Naive thymus-derived CD4-positive, alpha-beta T cell (primary cell): ENCODE data around the gene MAGEB4. TPM values are rescaled to one million over a fixed set of nuclear protein-coding genes. Genes with fewer than 3 reads are reported as not detected.

ENCODE experiments used
- ATAC-seq: fragments of 150-1000 bp; cut with Tn5 transposase; 2 replicates; pipeline ENCODE4 v1.10.0; 2021; ENCODE audit warnings: mild to moderate bottlenecking, moderate library complexity
- CTCF ChIA-PET: fragments of 350-600 bp; sonication (Branson Sonifier 250); formaldehyde crosslinking; loops from one replicate; lab custom pipeline; 2021; ENCODE audit warnings: antibody characterized with exemption; lab: Charles Lee
- POLR2A ChIA-PET: fragments of 350-600 bp; sonication (Branson Sonifier 250); formaldehyde crosslinking; loops from one replicate; lab custom pipeline; 2021; ENCODE audit warnings: antibody characterized with exemption, inconsistent platforms; lab: Charles Lee
- DNase-seq, 9 donors: peaks; one replicate each; pipeline versions ENCODE4 v3.0.0 to v3.0.0-alpha.2; 2020 to 2022; ENCODE audit warnings: mixed read lengths in 1 of 9
- H3K27ac ChIP-seq: one replicate; pipeline ENCODE4 v1.7.0; 2013; ENCODE audit warnings: mild to moderate bottlenecking, low read depth, low read length, moderate library complexity
- H3K27me3 ChIP-seq, 2 donors: one replicate each; pipeline ENCODE4 v1.7.0; 2013; ENCODE audit warnings: low read length in 2 of 2, mild to moderate bottlenecking in 2 of 2, moderate library complexity in 2 of 2; ENCODE audit not compliant: control insufficient read depth in 2 of 2, insufficient read depth in 2 of 2
- H3K36me3 ChIP-seq, 3 experiments: 1 replicate in 2 of 3; 2 replicates in 1 of 3; pipeline ENCODE4 v1.7.0; 2013; ENCODE audit warnings: low read length in 3 of 3, mild to moderate bottlenecking in 3 of 3, moderate library complexity in 1 of 3; ENCODE audit not compliant: insufficient read depth in 3 of 3, control insufficient read depth in 2 of 3
- H3K4me1 ChIP-seq, 2 donors: one replicate each; pipeline ENCODE4 v1.7.0; 2013; ENCODE audit warnings: low read length in 2 of 2, mild to moderate bottlenecking in 2 of 2, moderate library complexity in 1 of 2; ENCODE audit not compliant: control insufficient read depth in 2 of 2, insufficient read depth in 2 of 2
- H3K4me3 ChIP-seq: 2 replicates; pipeline ENCODE4 v1.7.0; 2013; ENCODE audit warnings: mild to moderate bottlenecking, low read length
- H3K9me3 ChIP-seq, 3 experiments: 1 replicate in 2 of 3; 2 replicates in 1 of 3; pipeline ENCODE4 v1.7.0; 2013; ENCODE audit warnings: low read length in 3 of 3; ENCODE audit not compliant: control insufficient read depth in 2 of 3
- H3K27ac Mint-ChIP-seq, 9 donors: one replicate each; pipeline ENCODE4 v1.8.0; 2020 to 2022; ENCODE audit warnings: mixed read lengths in 9 of 9, mild to moderate bottlenecking in 8 of 9, moderate library complexity in 5 of 9, inconsistent platforms in 2 of 9
- H3K27me3 Mint-ChIP-seq, 5 donors: one replicate each; pipeline ENCODE4 v1.8.0; 2021 to 2022; ENCODE audit warnings: mixed read lengths in 5 of 5, mild to moderate bottlenecking in 1 of 5
- H3K36me3 Mint-ChIP-seq, 5 donors: one replicate each; pipeline ENCODE4 v1.8.0; 2020 to 2022; ENCODE audit warnings: mixed read lengths in 5 of 5, mild to moderate bottlenecking in 3 of 5, inconsistent platforms in 1 of 5
- H3K4me1 Mint-ChIP-seq, 7 donors: one replicate each; pipeline ENCODE4 v1.8.0; 2020 to 2022; ENCODE audit warnings: mixed read lengths in 7 of 7, mild to moderate bottlenecking in 3 of 7, inconsistent platforms in 1 of 7
- H3K4me3 Mint-ChIP-seq, 10 donors: one replicate each; pipeline ENCODE4 v1.8.0; 2020 to 2022; ENCODE audit warnings: mild to moderate bottlenecking in 10 of 10, mixed read lengths in 10 of 10, moderate library complexity in 6 of 10, inconsistent platforms in 2 of 10
- H3K9me3 Mint-ChIP-seq, 11 donors: one replicate each; pipeline ENCODE4 v1.8.0; 2020 to 2022; ENCODE audit warnings: mixed read lengths in 11 of 11, mild to moderate bottlenecking in 4 of 11, inconsistent platforms in 1 of 11, moderate library complexity in 1 of 11
- intact Hi-C, 2 donors: fragments of 100-400 bp; cut with micrococcal nuclease; formaldehyde crosslinking; loops; one replicate each; pipeline ENCODE4 v1.15.1; 2023
- polyA plus RNA-seq, 2 donors: library from polyadenylated mRNA; unstranded; fragments of 300-500 nt; fragmentation: Illumina TruSeq; gene quantifications; one replicate each; pipeline ENCODE4 v1.2.3, GENCODE V29; 2021
- total RNA-seq, 6 experiments: library from RNA in 5 of 6; stranded (reverse) in 5 of 6; gene quantifications; 1 replicate in 5 of 6; 2 replicates in 1 of 6; pipeline ENCODE4 v1.2.3 and lab custom pipeline; 2021 to 2026

Gene MAGEB4
- total and polyA plus RNA-seq, 7 experiments from 2014 or later = not detected

DNA sequence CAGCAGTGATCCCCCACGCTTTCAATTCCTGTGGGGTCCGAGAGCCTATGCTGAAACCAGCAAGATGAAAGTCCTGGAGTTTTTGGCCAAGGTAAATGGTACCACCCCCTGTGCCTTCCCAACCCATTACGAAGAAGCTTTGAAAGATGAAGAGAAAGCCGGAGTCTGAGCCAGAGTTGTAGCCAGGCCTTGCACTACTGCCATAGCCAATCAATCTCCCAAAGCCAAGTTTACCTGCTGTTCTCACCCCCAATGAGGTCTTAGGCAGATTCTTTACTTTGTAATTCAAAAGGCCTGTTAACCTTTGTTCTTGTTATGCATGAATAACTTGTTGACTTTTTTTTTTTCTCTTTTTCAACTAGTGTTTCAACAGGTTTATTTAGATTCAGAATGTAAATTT, 22.4 kb upstream of the MAGEB4 start:
- POLR2A ChIA-PET = no interaction called here
- H3K9me3 ChIP-seq = no peaks in the 10 kb centered on the region
- H3K27me3 ChIP-seq = no peaks in the 10 kb centered on the region
- H3K27me3 Mint-ChIP-seq = no peaks in the 10 kb centered on the region
- H3K36me3 ChIP-seq = no peaks in the 10 kb centered on the region
- H3K27ac Mint-ChIP-seq = no peak overlapping the region
- no peaks in the 10 kb centered on the region for H3K9me3 Mint-ChIP-seq
- CTCF ChIA-PET = no interaction called here
- no peaks in the 10 kb centered on the region for H3K36me3 Mint-ChIP-seq
- no peak overlapping the region for H3K4me3 ChIP-seq
- peaks cover 0 to 2% (median 0%) of the 10 kb centered on the region in 7 donors for H3K4me1 Mint-ChIP-seq
- ATAC-seq (no peak), DNase-seq (no peak)
- intact Hi-C loops = no loop called here
- no peak overlapping the region for H3K4me3 Mint-ChIP-seq
- no peak overlapping the region for H3K27ac ChIP-seq
- H3K4me1 ChIP-seq = no peaks in the 10 kb centered on the region

DNA sequence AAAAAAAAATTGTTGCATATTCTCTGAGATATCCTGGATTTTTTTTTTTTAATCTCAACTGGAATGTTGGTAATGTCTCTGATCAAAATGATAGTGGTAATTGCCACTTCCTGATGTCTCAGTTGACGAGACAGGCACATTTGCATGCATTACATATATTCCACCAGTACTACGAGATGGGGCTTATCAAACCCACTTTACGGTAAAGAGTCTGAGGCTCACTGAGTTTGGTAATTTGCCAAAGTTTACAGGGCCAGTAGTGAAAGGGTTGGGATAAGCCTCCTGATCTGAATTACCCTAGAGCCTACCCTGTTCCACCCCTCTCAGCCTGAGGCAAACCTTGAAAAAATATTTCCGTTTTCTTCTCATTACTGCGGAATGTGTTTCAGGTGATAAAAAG, 21.1 kb upstream of the MAGEB4 start:
- no peaks in the 10 kb centered on the region for H3K36me3 Mint-ChIP-seq
- POLR2A ChIA-PET = no interaction called here
- H3K36me3 ChIP-seq = no peaks in the 10 kb centered on the region
- no peaks in the 10 kb centered on the region for H3K9me3 ChIP-seq
- ATAC-seq = no peak
- intact Hi-C loops = no loop called here
- DNase-seq = no peak
- no peaks in the 10 kb centered on the region for H3K4me1 ChIP-seq
- CTCF ChIA-PET = no interaction called here
- no peaks in the 10 kb centered on the region for H3K27me3 ChIP-seq
- no peak overlapping the region for H3K27ac ChIP-seq
- H3K4me1 Mint-ChIP-seq = peaks cover 0 to 2% (median 0%) of the 10 kb centered on the region in 7 donors
- H3K27ac Mint-ChIP-seq = no peak overlapping the region
- no peaks in the 10 kb centered on the region for H3K9me3 Mint-ChIP-seq
- no peaks in the 10 kb centered on the region for H3K27me3 Mint-ChIP-seq
- H3K4me3 Mint-ChIP-seq = no peak overlapping the region
- no peak overlapping the region for H3K4me3 ChIP-seq

DNA sequence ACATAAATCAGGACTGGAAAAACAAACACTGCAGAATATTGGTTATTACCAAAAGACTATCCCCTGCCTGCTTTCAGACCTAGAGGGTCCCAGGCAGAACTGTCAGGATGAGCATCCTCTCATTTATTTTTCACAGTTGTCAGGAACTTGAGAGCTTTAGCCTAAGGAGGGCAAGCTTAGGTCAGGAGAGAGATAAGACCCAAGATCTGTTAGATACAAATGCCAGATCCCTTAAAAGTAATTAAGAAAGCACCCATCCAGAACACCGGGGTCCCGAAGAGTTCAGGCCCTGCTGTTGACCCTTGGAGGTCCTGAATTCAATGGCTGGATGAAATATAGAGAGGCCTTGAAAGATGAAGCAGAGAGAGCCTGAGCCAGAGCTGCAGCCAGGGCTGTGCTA, 17.3 kb upstream of the MAGEB4 start:
- H3K36me3 Mint-ChIP-seq = no peaks in the 10 kb centered on the region
- Histone ChIP-seq H3K27me3 (no peaks in the 10 kb centered on the region), H3K4me3 (no peak overlapping the region), H3K27ac (no peak overlapping the region), H3K4me1 (no peaks in the 10 kb centered on the region), H3K9me3 (no peaks in the 10 kb centered on the region), H3K36me3 (no peaks in the 10 kb centered on the region)
- CTCF ChIA-PET = no interaction called here
- H3K4me1 Mint-ChIP-seq = no peaks in the 10 kb centered on the region
- ATAC-seq (no peak), DNase-seq (no peak)
- no peaks in the 10 kb centered on the region for H3K27me3 Mint-ChIP-seq
- H3K4me3 Mint-ChIP-seq = no peak overlapping the region
- H3K27ac Mint-ChIP-seq = no peak overlapping the region
- POLR2A ChIA-PET = no interaction called here
- no peaks in the 10 kb centered on the region for H3K9me3 Mint-ChIP-seq
- intact Hi-C loops = no loop called here

DNA sequence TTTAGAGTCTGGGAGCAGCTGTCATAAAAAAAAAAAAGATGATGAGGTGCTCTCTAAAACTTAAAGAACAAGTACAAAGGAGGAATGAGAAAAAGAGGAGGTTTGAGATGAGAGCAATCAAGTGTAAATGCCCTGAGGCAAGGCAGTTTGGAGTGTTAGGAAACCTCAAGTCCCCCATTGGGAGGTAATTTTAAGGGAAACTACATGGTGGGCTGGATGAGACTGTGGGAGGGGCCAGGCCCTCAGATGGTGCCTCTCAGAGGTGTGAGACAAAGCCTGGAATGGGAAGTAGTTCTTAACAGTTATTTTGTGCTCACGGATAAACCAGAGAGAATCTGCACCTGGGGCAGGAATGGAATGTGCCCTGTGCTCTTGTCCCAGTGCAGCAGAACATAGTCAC, 13.3 kb upstream of the MAGEB4 start:
- intact Hi-C loops = no loop called here
- Mint-ChIP-seq H3K36me3 (no peaks in the 10 kb centered on the region), H3K4me3 (no peak overlapping the region), H3K27me3 (no peaks in the 10 kb centered on the region), H3K27ac (no peak overlapping the region), H3K9me3 (no peaks in the 10 kb centered on the region), H3K4me1 (no peaks in the 10 kb centered on the region)
- Histone ChIP-seq H3K36me3 (no peaks in the 10 kb centered on the region), H3K4me1 (no peaks in the 10 kb centered on the region), H3K4me3 (no peak overlapping the region), H3K9me3 (no peaks in the 10 kb centered on the region), H3K27ac (no peak overlapping the region), H3K27me3 (no peaks in the 10 kb centered on the region)
- CTCF ChIA-PET = no interaction called here
- ATAC-seq (no peak), DNase-seq (no peak)
- POLR2A ChIA-PET = no interaction called here

DNA sequence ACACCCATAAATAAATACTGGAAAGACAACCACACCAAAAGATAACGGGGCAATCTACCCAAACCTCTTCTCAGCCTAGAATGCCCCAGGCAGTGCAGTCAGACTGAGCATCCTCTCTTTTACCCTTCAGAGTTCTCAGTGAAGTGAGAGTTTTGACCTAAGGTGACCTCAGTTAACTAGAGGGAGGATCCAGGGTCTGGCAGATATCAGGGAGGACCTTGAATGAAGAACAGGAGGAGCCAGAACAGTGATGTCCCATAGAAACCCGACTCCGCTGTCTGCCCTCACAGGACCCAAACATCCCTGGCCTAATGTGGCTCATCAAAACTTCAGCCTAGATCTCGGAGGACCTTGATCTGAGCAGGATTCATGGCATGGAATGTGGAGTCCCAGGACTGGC, 11.4 kb upstream of the MAGEB4 start, which contains the start of gene MAGEB3:
MAGEB3 (plus strand) TSS at position 263 of the 400 bp plus-strand sequence. CDS start 5,268 bp downstream, outside the sequence.
- intact Hi-C loops = no loop called here
- no peaks in the 10 kb centered on the region for H3K4me1 Mint-ChIP-seq
- no peak within 1 kb of the TSS for H3K27ac ChIP-seq
- POLR2A ChIA-PET = no interaction called here
- H3K36me3 ChIP-seq = no peaks in the 10 kb centered on the region
- no peaks in the 10 kb centered on the region for H3K27me3 ChIP-seq
- H3K4me3 ChIP-seq = no peak within 1 kb of the TSS
- H3K4me3 Mint-ChIP-seq = no peak within 1 kb of the TSS
- CTCF ChIA-PET = no interaction called here
- no peak within 1 kb of the TSS for H3K27ac Mint-ChIP-seq
- no peaks in the 10 kb centered on the region for H3K27me3 Mint-ChIP-seq
- no peaks in the 10 kb centered on the region for H3K4me1 ChIP-seq
- H3K36me3 Mint-ChIP-seq = no peaks in the 10 kb centered on the region
- H3K9me3 Mint-ChIP-seq = no peaks in the 10 kb centered on the region
- no peak for ATAC-seq
- no peak for DNase-seq
- no peaks in the 10 kb centered on the region for H3K9me3 ChIP-seq

DNA sequence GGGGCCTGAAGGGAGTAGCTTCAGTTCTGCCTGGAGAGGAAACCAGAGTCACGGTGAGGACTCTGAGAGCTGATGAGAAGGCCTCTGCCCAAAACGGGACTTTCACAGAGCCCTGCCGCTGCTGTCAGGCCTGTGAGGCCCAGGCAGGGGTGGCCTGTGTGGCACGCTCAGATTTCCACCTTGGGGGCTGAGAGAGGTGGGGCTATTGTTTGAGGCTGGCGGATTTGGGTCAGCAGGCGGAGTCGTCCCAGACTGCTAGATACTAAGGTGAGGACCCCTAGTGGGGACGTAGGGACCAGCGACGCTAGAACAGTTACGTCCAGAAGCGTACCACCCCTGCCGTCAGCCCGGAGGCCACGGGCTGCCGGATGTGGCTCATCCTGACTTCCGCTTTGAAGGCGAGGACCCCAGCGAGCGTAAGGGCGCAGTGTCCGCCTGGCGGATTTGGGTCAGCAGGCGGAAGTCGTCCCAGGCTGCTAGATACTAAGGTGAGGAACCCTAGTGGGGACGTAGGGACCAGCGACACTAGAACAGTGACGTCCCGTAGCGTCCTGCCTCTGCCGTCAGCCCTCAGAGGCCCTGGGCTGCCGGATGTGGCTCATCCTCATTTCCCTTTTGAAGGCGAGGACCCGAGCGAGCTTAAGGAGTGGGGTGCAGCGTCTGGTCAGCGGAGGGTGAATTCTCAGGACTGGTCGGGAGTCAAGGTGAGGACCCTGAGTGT, 5.1 kb downstream of the MAGEB4 start, which contains the start of gene MAGEB1:
MAGEB1 (plus strand) TSS at position 378 of the 721 bp plus-strand sequence. CDS start 3,348 bp downstream, outside the sequence.
- H3K27ac Mint-ChIP-seq = no peak within 1 kb of the TSS
- no peaks in the 10 kb centered on the region for H3K27me3 Mint-ChIP-seq
- H3K36me3 ChIP-seq = no peaks in the 10 kb centered on the region
- ChIA-PET CTCF (no interaction called here), POLR2A (no interaction called here)
- DNase-seq = no peak
- no peaks in the 10 kb centered on the region for H3K4me1 Mint-ChIP-seq
- H3K36me3 Mint-ChIP-seq = no peaks in the 10 kb centered on the region
- H3K4me1 ChIP-seq = no peaks in the 10 kb centered on the region
- H3K4me3 Mint-ChIP-seq = no peak within 1 kb of the TSS
- intact Hi-C loops = no loop called here
- no peaks in the 10 kb centered on the region for H3K9me3 ChIP-seq
- peaks cover 0 to 1% (median 0%) of the 10 kb centered on the region in 11 donors for H3K9me3 Mint-ChIP-seq
- no peak within 1 kb of the TSS for H3K4me3 ChIP-seq
- ATAC-seq = no peak
- no peak within 1 kb of the TSS for H3K27ac ChIP-seq
- H3K27me3 ChIP-seq = no peaks in the 10 kb centered on the region

DNA sequence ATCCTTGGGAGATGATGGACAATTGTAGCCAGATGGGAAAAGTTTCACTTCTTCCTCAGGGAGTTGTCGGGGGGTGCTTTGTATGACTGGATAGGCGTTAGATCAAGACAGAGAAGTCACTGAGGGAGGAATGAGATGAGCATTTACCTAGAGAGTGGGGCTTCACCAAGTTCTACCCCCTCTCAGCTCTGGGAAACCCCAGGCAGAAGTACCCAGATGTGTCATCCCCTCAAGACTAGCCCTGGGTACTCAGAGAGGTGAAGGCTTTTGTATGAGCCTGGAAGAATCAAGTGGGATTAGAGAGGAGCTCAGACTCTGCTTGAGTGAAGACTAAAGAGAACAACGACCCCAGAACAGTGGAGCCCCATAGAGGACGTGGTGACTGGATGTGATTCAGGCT, 7.1 kb downstream of the MAGEB4 start:
- Mint-ChIP-seq H3K4me1 (no peaks in the 10 kb centered on the region), H3K27ac (no peak overlapping the region), H3K36me3 (no peaks in the 10 kb centered on the region), H3K9me3 (peaks cover 0 to 1% (median 0%) of the 10 kb centered on the region in 11 donors), H3K27me3 (no peaks in the 10 kb centered on the region), H3K4me3 (no peak overlapping the region)
- Histone ChIP-seq H3K9me3 (no peaks in the 10 kb centered on the region), H3K27ac (no peak overlapping the region), H3K4me1 (no peaks in the 10 kb centered on the region), H3K27me3 (no peaks in the 10 kb centered on the region), H3K36me3 (no peaks in the 10 kb centered on the region), H3K4me3 (no peak overlapping the region)
- intact Hi-C loops = no loop called here
- CTCF ChIA-PET = no interaction called here
- POLR2A ChIA-PET = no interaction called here
- DNase-seq = no peak
- no peak for ATAC-seq
